Glutamatergic neuron (in vitro differentiated cells): ENCODE data around the gene VSX2. TPM values are rescaled to one million over a fixed set of nuclear protein-coding genes. Genes with fewer than 3 reads are reported as not detected.

Source experiments
- DNase-seq: peaks from one replicate; pipeline ENCODE4 v3.0.0; 2022
- H3K27ac Mint-ChIP-seq: one replicate; pipeline ENCODE4 v1.8.0; 2020; ENCODE audit warnings: mild to moderate bottlenecking, mixed read lengths, inconsistent platforms; ENCODE audit not compliant: unreplicated experiment
- H3K27me3 Mint-ChIP-seq: one replicate; pipeline ENCODE4 v1.8.0; 2020; ENCODE audit warnings: mild to moderate bottlenecking, moderate library complexity, mixed read lengths, inconsistent platforms; ENCODE audit not compliant: unreplicated experiment
- H3K36me3 Mint-ChIP-seq: one replicate; pipeline ENCODE4 v1.8.0; 2020; ENCODE audit warnings: mild to moderate bottlenecking, mixed read lengths, inconsistent platforms; ENCODE audit not compliant: unreplicated experiment
- H3K4me1 Mint-ChIP-seq: one replicate; pipeline ENCODE4 v1.8.0; 2020; ENCODE audit warnings: mild to moderate bottlenecking, low read depth, mixed read lengths, inconsistent platforms; ENCODE audit not compliant: unreplicated experiment
- H3K4me3 Mint-ChIP-seq: one replicate; pipeline ENCODE4 v1.8.0; 2020; ENCODE audit warnings: mild to moderate bottlenecking, mixed read lengths, inconsistent platforms; ENCODE audit not compliant: unreplicated experiment
- H3K9me3 Mint-ChIP-seq: one replicate; pipeline ENCODE4 v1.8.0; 2020; ENCODE audit warnings: mild to moderate bottlenecking, moderate library complexity, mixed read lengths, inconsistent platforms; ENCODE audit not compliant: unreplicated experiment
- CTCF ChIP-seq: fragments of 200-600 bp; sonication (generic); IDR thresholded peaks from one replicate; pipeline ENCODE4 v1.5.0; 2021; ENCODE audit not compliant: partially characterized antibody, unreplicated experiment
- total RNA-seq: library from RNA; stranded (reverse); fragmentation: NEBNext Ultra II Directional; extraction: Animal tissue kit (Norgen Biotek cat#: 25700); gene quantifications from one replicate; pipeline ENCODE4 v1.2.1, GENCODE V29; 2021; ENCODE audit not compliant: unreplicated experiment

The VSX2 gene
- total RNA-seq, 1 donor from 2014 or later, result not detected

DNA sequence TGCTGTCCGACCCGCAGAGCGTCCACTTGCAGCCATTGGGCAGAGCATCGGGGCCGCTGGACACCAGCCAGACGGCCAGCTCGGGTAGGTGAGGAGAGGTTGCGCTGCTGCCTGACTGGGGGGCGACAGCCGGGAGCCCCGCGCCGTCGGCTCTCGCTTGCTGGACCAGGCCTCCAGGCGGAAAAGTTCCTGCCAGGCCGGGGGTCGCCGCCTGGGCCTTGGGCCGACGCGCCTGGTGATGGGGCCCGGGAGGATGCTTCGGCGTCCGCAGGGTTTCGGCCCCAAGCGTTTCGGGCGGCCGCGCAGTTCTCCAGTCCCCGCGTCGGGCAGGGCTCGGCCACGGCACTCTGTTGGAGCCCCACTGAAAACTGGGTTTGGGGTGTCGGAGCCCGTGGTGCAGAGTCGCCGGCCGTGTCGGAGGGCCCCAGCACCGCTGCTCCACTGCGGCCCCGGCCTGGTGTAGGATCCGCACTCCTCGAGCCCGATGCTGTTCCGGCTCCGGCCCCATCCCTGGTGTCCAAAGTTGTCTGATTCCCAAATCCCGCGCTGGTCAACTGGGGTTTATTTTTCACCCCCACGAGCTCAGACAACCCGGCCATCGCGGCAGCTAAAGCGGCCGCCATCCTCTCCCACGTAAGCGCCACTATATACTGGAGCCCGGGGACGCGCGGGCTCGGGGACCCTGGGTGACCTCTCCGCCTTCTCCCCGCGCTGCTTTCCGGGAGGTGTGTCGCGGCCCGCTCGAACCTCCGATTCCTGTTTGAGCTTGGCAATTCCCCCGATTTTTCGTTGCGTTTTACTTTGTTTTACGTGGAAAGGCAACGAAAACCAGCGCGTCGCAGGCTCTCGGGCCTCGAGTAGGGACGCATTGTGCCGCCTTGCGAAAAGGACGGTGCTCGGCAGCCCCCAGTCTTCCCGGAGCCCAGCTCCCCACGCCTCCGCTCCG is 872 bp downstream of the VSX2 start:
- no peak overlapping the region for H3K4me3 Mint-ChIP-seq
- no peaks in the 10 kb centered on the region for H3K4me1 Mint-ChIP-seq
- H3K36me3 Mint-ChIP-seq, result no peaks in the 10 kb centered on the region
- peaks cover 12% of the 10 kb centered on the region for H3K9me3 Mint-ChIP-seq
- no peak for DNase-seq
- TF ChIP-seq CTCF, result no peak
- H3K27me3 Mint-ChIP-seq, result peaks cover 46% of the 10 kb centered on the region
- no peak overlapping the region for H3K27ac Mint-ChIP-seq

GRCh38 chr14:74240794-74241651 is 1.8 kb downstream of the VSX2 start:
- H3K36me3 Mint-ChIP-seq, result peaks cover under 1% of the 10 kb centered on the region
- TF ChIP-seq CTCF, result no peak
- peak; percentile 49 for DNase-seq
- H3K27me3 Mint-ChIP-seq, result peaks cover 49% of the 10 kb centered on the region
- no peaks in the 10 kb centered on the region for H3K4me1 Mint-ChIP-seq
- H3K4me3 Mint-ChIP-seq, result no peak overlapping the region
- no peak overlapping the region for H3K27ac Mint-ChIP-seq
- H3K9me3 Mint-ChIP-seq, result peaks cover 12% of the 10 kb centered on the region

DNA sequence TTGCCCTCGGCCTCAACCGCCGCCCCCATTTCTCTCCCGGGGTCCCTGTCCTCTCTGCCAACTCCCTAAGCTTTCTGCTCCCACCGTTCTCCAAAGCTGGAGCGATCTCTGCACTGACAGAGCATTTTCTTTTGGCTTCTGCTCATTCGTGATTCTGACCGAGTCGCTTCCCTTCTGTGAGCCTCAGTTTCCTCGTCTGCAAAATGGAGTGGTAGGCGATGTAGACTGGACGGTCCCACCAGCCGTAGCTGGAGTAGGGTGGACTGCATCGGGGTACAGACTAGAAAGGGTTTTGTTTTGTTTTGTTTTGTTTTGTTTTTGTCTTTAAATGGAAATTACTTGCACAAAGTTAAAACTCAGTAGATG is 2.4 kb downstream of the VSX2 start:
- Mint-ChIP-seq H3K9me3 (peaks cover 12% of the 10 kb centered on the region), H3K27me3 (peaks cover 52% of the 10 kb centered on the region), H3K36me3 (peaks cover 4% of the 10 kb centered on the region), H3K27ac (no peak overlapping the region), H3K4me3 (no peak overlapping the region), H3K4me1 (no peaks in the 10 kb centered on the region)
- no peak for TF ChIP-seq CTCF
- no peak for DNase-seq

- no peak for TF ChIP-seq CTCF
- Mint-ChIP-seq H3K27me3 (peaks cover 52% of the 10 kb centered on the region), H3K36me3 (peaks cover 4% of the 10 kb centered on the region), H3K9me3 (peaks cover 12% of the 10 kb centered on the region), H3K4me1 (no peaks in the 10 kb centered on the region), H3K27ac (no peak overlapping the region), H3K4me3 (no peak overlapping the region)
- DNase-seq, result no peak
Observed at GRCh38 chr14:74242021-74242779, 3.0 kb downstream of the VSX2 start.
